ENCODE measurements around the gene SYNE1. TPM values are rescaled to one million over a fixed set of nuclear protein-coding genes. Genes with fewer than 3 reads are reported as not detected.

Gene SYNE1
- total and polyA plus RNA-seq, 2 of the 8 experiments (the other 6 are each of a cell fraction or from before 2014, with no cell fraction given): 2.8 to 5.5 TPM

- TF ChIP-seq CHD7 (IDR thresholded peaks at IDR 0.05; ENCODE audit: insufficient replicate concordance, low read length) (no peak), CBX8 (IDR thresholded peaks at IDR 0.05; ENCODE audit: borderline replicate concordance, low read depth, low read length) (no peak)
Measured at GRCh38 chr6:152573762-152574161, 63.4 kb downstream of the SYNE1 start (continued).

Data from H1 (cell line).